HG03558 (cell line): ENCODE measurements around the gene RELN.
"Not testable (repeated sequence)": the region's sequence is repeated elsewhere in the genome, so short reads cannot be mapped to it uniquely, and the experiment has no call there.

Experiments
- ATAC-seq: cut with Tn5 transposase; IDR thresholded peaks from one replicate; pipeline ENCODE4 v1.9.1; 2021; ENCODE audit warnings: moderate number of reproducible peaks; ENCODE audit not compliant: unreplicated experiment; ENCODE audit errors: extremely low read depth

RELN gene

DNA sequence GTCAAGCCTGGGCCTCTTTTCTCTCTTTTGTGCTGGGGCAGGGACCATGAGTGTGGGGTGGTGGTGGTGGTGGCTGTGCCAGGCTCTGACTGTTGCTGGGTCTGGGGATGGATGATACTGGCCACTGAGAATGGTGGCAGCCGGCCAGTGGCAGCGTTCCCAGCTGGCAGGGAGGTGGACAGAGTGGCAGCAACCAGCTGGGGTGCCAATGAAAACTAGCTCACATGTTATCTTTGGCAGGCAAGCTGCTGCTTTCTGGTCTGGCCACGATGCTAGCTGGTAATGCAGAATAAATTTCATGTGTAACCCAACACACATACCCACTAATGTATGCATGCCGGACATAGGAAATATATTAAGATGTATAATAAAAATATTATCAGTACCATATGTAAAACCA lies 448.4 kb downstream of the RELN start:
- ATAC-seq: no peak

DNA sequence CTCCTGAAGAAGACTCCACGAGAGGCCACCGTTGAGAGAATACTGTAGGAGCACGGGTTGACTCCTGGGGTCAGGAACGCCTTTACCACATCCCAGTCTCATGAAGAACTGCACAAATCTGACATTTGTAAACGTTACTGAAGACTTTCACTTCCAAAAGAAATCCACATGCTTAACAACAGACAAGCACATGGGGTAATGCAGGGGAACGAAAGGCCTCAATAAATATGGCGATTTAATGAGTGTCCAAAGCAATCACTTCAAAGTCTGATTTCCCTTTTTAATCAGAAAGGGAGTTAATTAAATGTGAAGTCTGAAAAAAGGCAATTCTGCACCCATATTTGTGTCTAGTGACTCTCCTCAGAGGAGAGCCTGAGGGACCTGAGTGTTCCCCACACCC lies 449.1 kb downstream of the RELN start:
- ATAC-seq: no peak

DNA sequence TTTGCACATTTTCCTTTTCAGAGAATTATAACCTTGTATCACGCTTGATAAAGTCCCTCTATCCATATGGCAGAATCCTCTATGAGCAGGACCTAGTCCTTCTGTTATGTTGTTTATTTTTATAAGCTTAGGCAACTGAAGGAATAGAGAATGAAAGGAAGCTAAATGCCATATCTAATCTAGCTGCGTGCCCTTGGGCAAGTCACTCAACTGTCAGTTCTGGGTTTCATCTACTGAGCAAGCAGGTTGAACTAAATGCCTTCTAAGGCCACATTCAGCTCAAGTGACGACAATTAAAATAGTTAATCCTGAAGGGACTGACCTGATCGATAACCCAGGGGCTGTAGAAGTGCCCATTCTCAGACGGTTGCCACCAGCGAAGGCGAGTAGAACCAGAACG lies 449.6 kb downstream of the RELN start:
- no peak for ATAC-seq

DNA sequence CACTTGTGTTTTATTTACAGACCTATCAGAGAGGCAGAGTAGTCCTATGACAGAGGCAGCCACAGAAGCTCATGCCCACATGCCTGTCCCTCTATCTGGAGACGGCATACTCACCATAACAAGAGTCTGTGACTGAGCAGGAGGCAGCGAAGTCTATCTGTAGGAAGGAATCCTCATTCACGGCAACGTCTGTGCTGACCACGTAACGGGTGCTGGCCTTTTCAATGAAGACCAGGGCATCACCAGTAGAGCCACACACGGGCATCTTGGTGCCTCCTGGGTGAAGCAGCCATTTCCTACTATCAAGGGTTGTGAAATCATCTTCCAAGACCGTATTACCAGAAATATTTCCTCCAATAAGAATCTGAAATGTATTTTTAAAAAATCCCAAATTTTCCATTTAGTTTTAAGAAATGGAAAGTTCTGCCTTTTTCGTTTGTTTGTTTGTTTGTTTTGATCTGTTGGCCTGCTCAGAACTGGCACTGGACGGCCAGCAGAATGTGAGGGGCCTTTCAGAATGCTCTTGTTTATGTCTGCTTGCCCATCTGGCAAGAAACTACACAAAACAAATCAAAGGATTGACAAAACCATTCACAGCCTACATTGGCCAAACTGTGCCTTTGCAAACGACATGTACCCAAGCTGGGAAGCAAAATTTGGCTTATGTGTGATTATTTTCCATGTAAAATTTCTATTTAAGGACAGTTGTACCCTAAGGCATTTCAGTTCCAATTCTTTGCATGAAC lies 450.3 kb downstream of the RELN start:
- ATAC-seq: no peak

DNA sequence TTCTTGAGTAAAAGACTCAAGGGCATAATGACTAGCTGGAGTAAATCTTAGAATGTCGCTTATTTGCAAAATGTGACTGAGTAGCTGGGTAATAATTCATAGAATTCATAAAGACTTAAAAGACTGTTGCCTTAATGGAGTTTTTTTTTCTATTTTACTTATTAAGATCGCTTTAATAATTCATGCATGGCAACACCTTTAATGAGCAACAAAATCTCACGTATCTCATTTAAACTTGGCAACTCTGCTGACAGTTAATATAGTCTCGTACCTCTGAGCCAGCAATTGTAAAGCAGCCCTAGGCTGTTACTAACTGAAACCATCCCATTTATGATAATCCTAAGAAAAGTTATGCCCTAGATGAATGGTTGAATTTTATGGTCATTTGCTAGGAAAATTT lies 455.7 kb downstream of the RELN start:
- ATAC-seq: no peak

DNA sequence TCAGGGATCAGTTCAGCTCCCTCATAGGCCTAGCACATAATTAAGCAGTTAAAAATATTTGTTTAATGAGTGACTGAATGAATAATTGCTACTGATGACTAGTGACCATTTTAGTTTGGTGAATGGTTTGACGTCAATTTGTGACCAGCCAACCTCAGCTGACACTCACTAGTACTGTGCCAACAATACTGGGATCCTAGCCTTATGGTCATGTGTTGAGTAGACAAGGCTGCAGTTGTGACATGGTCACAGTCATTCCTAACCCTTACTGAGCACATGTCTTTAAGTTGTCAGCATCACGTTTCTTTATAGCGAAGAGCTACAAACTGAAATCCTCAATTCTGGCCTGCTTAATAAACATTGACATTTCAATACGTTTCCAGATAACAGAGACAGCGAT lies 456.5 kb downstream of the RELN start:
- ATAC-seq: no peak

DNA sequence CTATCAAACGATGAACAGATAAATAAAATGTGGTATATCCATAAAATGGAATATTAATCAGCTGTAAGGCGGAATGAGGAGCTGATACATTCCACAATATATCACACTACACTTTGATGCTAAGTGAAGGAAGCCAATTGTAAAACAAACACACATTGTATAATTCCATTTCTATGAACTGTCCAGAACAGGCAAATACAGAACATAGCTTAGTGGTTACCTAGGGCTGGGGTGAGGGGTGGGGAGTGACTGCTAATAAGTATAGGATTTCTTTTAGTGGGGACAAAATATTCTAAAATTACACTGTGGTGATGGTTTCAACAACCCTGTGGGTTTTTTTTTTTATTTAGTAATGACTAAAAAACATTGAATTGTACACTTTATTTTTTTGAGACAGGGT lies 461.3 kb downstream of the RELN start:
- no peak for ATAC-seq

DNA sequence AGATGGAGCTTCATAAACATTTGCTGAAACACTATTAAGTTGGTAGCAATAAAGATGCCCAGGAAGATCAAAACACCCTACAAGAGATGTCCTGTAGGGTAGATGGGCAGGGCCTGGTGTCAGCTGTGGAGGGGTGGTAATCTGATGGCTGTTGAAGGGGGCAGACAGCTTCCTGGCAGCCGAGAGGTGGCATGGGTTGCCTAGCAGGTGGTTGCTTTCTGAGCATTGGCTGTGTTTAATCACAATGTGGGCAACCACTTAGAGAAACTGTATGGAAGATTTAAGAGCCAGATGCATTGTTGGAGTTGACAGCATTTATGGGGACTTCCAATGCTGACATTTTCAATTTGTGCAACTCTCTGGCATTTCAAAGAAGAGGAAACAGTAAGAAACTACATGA lies 463.5 kb downstream of the RELN start:
- ATAC-seq: no peak

DNA sequence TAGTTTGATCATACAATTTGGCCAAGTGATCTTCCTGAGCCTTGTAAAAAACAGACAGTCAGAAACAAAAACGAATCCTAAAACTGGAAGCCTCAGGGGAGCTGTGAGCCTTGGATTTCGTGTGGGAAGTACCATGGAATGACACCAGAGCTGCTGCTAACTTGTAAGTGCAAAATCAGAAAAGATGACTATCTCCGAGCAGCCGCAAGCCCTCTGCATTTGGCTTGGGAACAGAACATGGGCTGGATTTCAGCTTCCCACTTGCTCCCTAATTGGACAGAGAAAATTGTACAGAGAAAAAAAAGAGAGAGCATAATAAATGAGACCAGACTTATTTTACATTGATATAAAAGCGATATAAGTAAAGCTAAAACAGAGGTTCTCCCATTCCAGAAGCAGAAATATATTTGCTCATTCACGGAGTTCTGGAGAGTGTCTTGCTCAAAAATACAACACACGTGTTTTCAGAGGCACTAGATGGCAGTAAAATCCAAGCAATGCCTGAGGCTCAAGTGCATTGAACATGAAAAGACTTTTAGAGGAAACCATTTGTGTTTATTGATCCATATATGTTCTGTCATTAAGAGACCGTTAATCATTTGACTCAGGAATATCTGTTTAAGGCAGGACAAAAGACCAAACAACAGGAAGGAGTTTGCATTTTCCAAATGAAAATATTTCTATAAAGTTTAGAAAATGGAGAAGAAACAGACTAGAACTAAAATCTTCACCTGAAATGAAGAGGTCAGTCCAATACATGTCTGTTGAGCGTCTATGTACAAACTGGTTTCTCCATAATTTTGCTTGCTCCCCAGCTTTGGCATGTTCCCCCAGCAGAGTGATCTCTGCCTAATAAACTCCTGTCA lies 465.2 kb downstream of the RELN start:
- no peak for ATAC-seq

DNA sequence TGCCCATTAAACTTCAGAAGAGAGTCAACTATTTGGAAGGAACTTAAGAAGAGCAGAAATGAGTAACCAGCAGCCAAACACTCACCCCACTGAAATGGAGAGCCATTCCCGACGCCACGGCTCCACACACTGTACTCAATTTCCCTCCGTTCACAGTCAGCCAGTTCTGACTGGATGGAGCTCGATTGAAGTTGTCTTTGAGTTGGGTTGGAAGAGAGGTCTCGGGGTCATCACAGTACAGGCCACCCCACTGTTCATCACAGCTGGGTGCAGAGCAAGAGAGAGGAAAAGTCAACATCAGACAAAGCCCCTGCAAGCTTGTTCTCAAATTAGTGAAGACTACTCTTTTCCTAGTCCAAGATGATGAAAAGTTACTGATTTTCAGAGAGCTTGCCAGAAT lies 467.5 kb downstream of the RELN start:
- ATAC-seq: no peak

DNA sequence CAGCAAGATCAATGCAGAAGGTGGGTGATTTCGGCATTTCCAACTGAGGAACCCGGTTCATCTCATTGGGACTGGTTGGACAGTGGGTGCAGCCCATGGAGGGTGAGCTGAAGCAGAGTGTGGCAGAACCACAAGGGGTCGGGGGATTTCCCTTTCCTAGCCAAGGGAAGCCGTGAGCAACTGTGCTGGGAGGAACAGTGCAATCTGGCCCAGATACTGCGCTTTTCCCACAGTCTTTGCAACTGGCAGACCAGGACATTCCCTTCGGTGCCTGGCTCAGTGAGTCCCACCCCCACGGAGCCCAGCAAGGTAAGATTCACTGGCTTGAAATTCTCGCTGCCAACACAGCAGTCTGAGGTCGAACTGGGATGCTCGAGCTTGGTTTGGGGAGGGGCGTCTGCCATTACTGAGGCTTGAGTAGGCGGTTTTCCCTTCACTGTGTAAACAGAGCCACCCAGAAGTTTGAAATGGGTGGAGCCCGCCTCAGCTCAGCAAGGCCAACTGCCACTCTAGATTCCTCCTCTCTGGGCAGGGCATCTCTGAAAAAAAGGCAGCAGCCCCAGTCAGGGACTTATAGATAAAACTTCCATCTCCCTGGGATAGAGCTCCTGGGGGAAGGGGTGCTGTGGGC lies 484.8 kb downstream of the RELN start:
- ATAC-seq: no peak

DNA sequence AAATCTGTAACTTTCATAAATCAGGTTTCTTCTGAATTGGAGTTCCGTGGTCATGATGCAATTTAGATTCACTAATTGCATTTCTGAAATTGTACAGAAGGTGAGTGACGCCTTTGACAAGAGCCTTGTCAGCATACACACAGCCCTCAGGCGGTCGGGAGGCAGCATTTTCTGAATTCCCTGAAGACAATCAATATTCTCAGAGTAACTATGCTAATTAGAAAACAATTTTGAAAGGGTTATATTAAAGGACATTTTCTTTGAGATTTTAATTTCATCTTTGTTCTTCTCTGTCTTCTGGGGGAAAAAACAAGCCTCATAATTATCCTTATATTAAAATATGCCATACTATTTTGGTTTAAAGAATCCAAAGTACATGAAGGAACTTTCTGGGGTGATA lies 488.3 kb downstream of the RELN start:
- ATAC-seq: no peak

DNA sequence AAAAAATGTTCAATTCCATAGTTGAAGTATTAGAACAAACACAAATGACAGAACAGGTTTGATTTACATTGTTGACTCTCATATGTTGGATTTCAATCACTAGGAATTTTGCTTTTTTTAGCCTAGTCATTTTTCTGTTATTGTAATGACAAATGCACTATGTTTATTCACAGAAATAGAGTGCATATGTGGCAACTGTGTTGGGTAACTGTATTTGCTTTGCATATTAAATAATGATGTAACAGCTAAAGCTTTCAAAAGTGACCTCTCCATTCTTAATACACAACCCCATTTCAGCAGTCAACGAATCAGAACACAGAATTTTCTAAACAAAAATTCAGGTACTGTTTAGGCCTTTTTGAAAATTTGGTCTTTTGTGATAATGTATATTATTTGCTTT lies 489.5 kb downstream of the RELN start:
- ATAC-seq: no peak

DNA sequence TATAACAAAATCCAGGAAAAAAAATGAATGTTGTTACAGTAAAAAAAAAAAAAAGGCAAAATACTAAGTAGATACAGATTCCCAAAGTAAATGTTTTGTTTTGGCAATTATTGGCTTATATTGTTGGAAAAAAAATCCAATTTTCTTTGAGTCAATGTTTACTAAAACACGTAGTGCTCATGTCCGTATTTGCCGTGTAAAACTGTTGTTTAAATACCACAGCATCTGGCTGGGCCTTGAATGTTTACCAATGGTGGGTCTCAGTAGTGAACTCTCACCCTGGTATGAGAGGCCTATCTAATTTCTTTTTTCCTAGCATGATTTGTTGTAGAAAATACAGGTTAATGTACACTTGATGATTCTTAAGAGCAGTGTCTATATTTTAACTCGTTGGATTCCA lies 502.0 kb downstream of the RELN start:
- ATAC-seq: no peak

DNA sequence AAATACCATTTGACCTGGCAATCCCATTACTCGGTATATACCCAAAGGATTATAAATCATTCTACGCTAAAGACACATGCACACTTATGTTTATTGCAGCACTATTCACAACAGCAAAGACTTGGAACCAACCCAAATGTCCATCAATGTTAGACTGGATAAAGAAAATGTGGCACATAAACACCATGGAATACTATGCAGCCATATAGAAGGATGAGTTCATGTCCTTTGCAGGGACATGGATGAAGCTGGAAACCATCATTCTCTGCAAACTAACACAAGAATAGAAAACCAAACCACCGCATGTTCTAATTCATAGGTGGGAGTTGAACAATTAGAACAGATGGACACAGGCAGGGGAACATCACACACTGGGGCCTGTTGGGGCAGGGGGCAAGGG lies 502.6 kb downstream of the RELN start:
- ATAC-seq: not testable (repeated sequence)

DNA sequence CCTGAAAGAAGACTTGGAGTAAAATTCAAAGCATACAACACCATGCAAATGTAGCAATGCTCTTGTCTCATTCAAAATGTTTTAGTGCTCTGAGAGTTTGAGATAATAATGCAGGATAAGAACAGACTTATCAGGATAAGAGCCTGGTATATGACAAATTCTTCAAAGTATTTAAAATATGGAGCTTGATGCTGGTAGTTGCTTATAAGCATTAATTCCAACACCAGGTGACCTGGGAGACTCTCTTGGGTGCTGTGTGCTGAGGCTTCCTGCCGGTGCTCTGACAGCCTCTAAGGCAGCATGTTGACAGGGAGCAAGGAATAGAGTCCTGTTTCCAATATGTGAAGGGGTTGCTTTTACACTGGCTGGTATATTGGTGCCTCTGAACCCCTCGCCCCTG lies 508.7 kb downstream of the RELN start:
- ATAC-seq: no peak

DNA sequence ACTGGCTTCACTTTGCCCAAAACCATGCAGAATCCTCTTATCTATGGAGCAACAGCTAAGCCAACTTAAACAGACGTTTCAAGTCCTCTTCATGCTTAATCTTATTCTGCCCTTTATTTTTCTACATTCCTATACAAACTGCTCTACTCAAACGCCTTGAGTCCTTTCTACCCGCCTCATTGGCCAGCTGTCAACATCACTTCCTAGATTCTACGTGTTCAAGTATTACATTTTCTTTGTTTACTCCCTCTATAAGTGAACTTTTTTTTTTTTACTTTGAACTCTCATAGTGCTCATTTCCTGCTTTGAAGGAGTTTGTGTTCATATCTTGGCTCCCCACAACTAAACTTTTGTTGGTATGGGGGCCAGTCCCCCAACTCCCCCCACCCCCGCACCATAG lies 514.5 kb downstream of the RELN start:
- no peak for ATAC-seq

DNA sequence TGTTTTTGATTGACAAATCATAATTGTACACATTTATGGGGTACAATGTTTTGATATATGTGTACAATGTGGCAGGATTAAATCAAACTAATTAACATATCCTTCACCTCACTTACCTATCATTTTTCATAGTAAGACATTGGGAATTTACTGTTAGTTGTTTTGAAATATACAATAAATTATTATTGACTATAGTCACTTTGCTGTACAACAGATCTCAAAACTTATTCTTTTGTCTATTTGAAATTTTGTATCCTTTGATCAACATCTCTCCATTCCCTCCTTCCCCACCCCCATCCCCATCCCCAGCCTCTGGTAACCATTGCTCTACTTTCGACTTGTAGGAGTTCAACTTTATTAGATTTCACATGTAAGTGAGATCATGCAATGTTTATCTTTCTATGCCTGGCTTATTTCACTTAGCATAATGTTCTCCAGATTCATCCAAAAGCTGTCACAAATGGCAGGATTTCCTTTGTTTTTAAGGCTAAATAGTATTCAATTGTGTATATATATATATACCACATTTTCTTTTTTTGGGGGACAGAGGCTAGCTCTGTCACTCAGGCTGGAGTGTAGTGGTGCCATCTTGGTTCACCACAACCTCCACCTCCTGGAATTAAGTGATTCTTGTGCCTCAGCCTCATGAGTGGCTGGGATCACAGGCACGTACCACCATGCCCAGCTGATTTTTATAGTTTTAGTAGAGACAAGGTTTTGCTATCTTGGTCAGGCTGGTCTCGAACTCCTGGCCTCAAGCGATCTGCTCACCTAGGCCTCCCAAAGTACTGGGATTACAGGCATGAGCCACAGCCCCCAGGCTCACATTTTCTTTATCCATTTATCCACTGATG lies 520.1 kb downstream of the RELN start:
- ATAC-seq: no peak

DNA sequence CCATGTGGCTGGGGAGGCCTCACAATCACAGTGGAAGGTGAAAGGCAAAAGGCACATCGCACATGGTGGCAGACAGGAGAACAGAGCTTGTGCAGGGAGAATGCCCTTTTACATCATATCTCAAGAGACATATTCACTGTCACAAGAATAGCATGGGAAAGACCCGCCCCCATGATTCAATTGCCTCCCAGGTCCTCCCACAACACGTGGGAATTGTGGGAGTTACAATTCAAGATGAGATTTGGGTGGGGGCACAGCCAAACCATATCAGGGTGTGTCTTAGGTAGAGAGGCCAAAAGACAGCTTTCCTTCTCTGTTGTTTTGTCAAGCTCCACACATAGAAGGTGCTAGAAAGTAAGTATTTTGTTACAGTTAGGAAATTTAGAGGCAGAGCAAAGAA lies 522.6 kb downstream of the RELN start:
- ATAC-seq: no peak

DNA sequence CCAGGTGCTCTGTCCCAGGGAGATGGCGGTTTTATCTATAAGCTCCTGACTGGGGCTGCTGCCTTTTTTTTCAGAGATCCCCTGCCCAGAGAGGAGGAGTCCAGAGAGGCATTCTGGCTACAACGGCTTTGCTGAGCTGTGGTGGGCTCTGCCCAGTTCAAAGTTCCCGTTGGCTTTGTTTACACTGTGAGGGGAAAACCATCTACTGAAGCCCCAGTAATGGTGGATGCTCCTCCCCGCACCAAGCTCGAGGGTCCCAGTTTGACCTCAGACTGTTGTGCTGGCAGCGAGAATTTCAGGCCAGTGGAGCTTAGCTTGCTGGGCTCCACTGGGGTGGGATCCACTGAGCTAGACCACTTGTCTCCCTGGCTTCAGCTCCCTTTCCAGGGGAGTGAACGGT lies 527.1 kb downstream of the RELN start:
- ATAC-seq: no peak
